ENCODE data around the gene LRFN2. TPM values are rescaled to one million over a fixed set of nuclear protein-coding genes. Genes with fewer than 3 reads are reported as not detected.

Gene LRFN2
- total RNA-seq (2021) = 22.3 and 26.6 TPM in 2 replicates
- percentile 88 among the genes with signal in this experiment for Bru-seq, nascent RNA
- BruChase-seq, experiment 1, labeled RNA remaining after a 2-hour chase = percentile 90 among the genes with signal in this experiment
- BruChase-seq, experiment 2, labeled RNA remaining after a 6-hour chase = percentile 90 among the genes with signal in this experiment
- long read RNA-seq, transcript LRFN2-201 (3 exons, 3,270 nt) = major isoform, 17 of 29 reads
- long read RNA-seq, partial matches to known transcripts = 5 of 29 reads
- long read RNA-seq, other reads (novel, unspliced or antisense) = 7 of 29 reads

GRCh38 chr6:40587240-40588069 is at the start of gene LRFN2:
Gene LRFN2 (minus strand): TSS chr6:40587364.
- ChIA-PET CTCF (interaction anchor here (1.2 kb wide), 1 partner anchor 110 kb away, joined by 3 read pairs; no protein-coding TSS in a partner anchor), POLR2A (ENCODE audit: low non-redundant PET) (interaction anchor here (0.7 kb wide), 1 partner anchor 265 kb away, joined by 5 read pairs; no protein-coding TSS in a partner anchor)
- BruUV-seq (replicated peaks) = no TSS peak
- peak; percentile 93 for DNase-seq (ENCODE audit: low spot score)
- peak within 1 kb of the TSS; percentile 90 for H3K4me3 ChIP-seq (ENCODE audit: low read depth, low read length, poor library complexity, severe bottlenecking)
- intact Hi-C loops (cut with micrococcal nuclease; ENCODE audit: unreplicated experiment) = loop anchor here (5.0 to 10.0 kb wide), 3 partner anchors 110 to 1225 kb away; no protein-coding TSS in a partner anchor
- H3K27ac ChIP-seq (ENCODE audit: low read depth, low read length, poor library complexity, severe bottlenecking) = peak within 1 kb of the TSS; percentile 89
- no peaks in the 10 kb centered on the region for H3K27me3 ChIP-seq (replicated peaks; ENCODE audit: insufficient read depth, low read depth, low read length, poor library complexity)
- H3K4me1 ChIP-seq (ENCODE audit: insufficient read depth, low read length, poor library complexity, severe bottlenecking) = peaks cover 35% of the 10 kb centered on the region
- no peaks in the 10 kb centered on the region for H3K36me3 ChIP-seq (ENCODE audit: insufficient read depth, low read length, poor library complexity, severe bottlenecking)
- TF ChIP-seq, protein P1, sequence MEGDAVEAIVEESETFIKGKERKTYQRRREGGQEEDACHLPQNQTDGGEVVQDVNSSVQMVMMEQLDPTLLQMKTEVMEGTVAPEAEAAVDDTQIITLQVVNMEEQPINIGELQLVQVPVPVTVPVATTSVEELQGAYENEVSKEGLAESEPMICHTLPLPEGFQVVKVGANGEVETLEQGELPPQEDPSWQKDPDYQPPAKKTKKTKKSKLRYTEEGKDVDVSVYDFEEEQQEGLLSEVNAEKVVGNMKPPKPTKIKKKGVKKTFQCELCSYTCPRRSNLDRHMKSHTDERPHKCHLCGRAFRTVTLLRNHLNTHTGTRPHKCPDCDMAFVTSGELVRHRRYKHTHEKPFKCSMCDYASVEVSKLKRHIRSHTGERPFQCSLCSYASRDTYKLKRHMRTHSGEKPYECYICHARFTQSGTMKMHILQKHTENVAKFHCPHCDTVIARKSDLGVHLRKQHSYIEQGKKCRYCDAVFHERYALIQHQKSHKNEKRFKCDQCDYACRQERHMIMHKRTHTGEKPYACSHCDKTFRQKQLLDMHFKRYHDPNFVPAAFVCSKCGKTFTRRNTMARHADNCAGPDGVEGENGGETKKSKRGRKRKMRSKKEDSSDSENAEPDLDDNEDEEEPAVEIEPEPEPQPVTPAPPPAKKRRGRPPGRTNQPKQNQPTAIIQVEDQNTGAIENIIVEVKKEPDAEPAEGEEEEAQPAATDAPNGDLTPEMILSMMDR (conservative IDR thresholded peaks at IDR 0.05; ENCODE audit: low read depth, low read length) = peak; percentile 68
- no peak for TF ChIP-seq EZH2 (IDR thresholded peaks at IDR 0.05; ENCODE audit: borderline replicate concordance, low read depth, low read length, poor library complexity, severe bottlenecking)
- no peaks in the 10 kb centered on the region for H3K9me3 ChIP-seq (ENCODE audit: low read depth, low read length, poor library complexity, severe bottlenecking)

GRCh38 chr6:40634429-40634828 is 47.3 kb upstream of the LRFN2 start:
- no TSS peak for BruUV-seq (replicated peaks)
- Histone ChIP-seq H3K27ac (ENCODE audit: low read depth, low read length, poor library complexity, severe bottlenecking) (no peak overlapping the region), H3K27me3 (replicated peaks; ENCODE audit: insufficient read depth, low read depth, low read length, poor library complexity) (no peaks in the 10 kb centered on the region), H3K4me1 (ENCODE audit: insufficient read depth, low read length, poor library complexity, severe bottlenecking) (no peaks in the 10 kb centered on the region), H3K36me3 (ENCODE audit: insufficient read depth, low read length, poor library complexity, severe bottlenecking) (no peaks in the 10 kb centered on the region), H3K4me3 (ENCODE audit: low read depth, low read length, poor library complexity, severe bottlenecking) (no peak overlapping the region), H3K9me3 (ENCODE audit: low read depth, low read length, poor library complexity, severe bottlenecking) (no peaks in the 10 kb centered on the region)
- peak; percentile 7 for DNase-seq (ENCODE audit: low spot score)
- ChIA-PET POLR2A (ENCODE audit: low non-redundant PET) (no interaction called here), CTCF (no interaction called here)
- no peak for TF ChIP-seq EZH2 (IDR thresholded peaks at IDR 0.05; ENCODE audit: borderline replicate concordance, low read depth, low read length, poor library complexity, severe bottlenecking)
- intact Hi-C loops (cut with micrococcal nuclease; ENCODE audit: unreplicated experiment) = no loop called here

DNA sequence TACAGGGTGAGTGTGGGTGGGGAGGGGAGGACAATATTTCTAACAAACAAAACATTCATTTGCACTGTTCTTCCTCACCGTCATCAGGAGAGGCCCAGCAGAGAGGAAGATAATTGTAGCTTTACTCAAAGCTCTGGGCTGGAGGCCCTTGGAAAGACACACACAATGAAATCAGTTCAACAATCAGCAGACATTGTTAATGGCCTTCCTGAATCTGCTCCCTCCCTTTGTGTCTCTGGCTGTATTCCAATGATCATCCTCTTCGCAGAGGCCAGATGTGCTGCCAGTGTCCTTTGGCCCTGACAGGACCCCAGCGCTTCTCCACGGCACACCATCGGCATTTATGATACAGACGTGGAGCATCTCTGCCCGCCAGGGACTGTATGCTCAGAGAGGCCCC is 44.6 kb upstream of the LRFN2 start:
- CTCF ChIA-PET = no interaction called here

More for the DNA sequence above, 44.6 kb upstream of the LRFN2 start:
- H3K27me3 ChIP-seq (replicated peaks; ENCODE audit: insufficient read depth, low read depth, low read length, poor library complexity) = no peaks in the 10 kb centered on the region
- TF ChIP-seq EZH2 (IDR thresholded peaks at IDR 0.05; ENCODE audit: borderline replicate concordance, low read depth, low read length, poor library complexity, severe bottlenecking) = no peak
- TF ChIP-seq, protein P1 (conservative IDR thresholded peaks at IDR 0.05; ENCODE audit: low read depth, low read length) = no peak
- POLR2A ChIA-PET (ENCODE audit: low non-redundant PET) = no interaction called here
- no TSS peak for BruUV-seq (replicated peaks)
- H3K36me3 ChIP-seq (ENCODE audit: insufficient read depth, low read length, poor library complexity, severe bottlenecking) = no peaks in the 10 kb centered on the region
- no peak for DNase-seq (ENCODE audit: low spot score)
- no peak overlapping the region for H3K27ac ChIP-seq (ENCODE audit: low read depth, low read length, poor library complexity, severe bottlenecking)
- intact Hi-C loops (cut with micrococcal nuclease; ENCODE audit: unreplicated experiment) = no loop called here
- H3K4me1 ChIP-seq (ENCODE audit: insufficient read depth, low read length, poor library complexity, severe bottlenecking) = no peaks in the 10 kb centered on the region
- no peaks in the 10 kb centered on the region for H3K9me3 ChIP-seq (ENCODE audit: low read depth, low read length, poor library complexity, severe bottlenecking)
- H3K4me3 ChIP-seq (ENCODE audit: low read depth, low read length, poor library complexity, severe bottlenecking) = no peak overlapping the region
